ENCODE results near the gene SIK3. TPM values are rescaled to one million over a fixed set of nuclear protein-coding genes. Genes with fewer than 3 reads are reported as not detected.

Gene SIK3
- total RNA-seq, 4 donors from 2014 or later: 14.1 to 77.0 (median 40.7) TPM

GRCh38 chr11:116910847-116911246 lies 187.4 kb downstream of the SIK3 start:
- Histone ChIP-seq H3K27ac (no peak overlapping the region), H3K9me3 (no peaks in the 10 kb centered on the region), H3K36me3 (no peaks in the 10 kb centered on the region), H3K4me3 (no peak overlapping the region), H3K4me1 (no peaks in the 10 kb centered on the region), H3K27me3 (no peaks in the 10 kb centered on the region)
- no peak for DNase-seq
- intact Hi-C loops (cut with DNase I; ENCODE audit: low total_unique reads): no loop called here
- TF ChIP-seq CTCF (IDR thresholded peaks at IDR 0.05) (no peak), POLR2A (IDR thresholded peaks at IDR 0.05) (no peak)

- no peak overlapping the region for H3K4me3 ChIP-seq
- H3K4me1 ChIP-seq: no peaks in the 10 kb centered on the region
- TF ChIP-seq POLR2A (IDR thresholded peaks at IDR 0.05): no peak
- TF ChIP-seq CTCF (IDR thresholded peaks at IDR 0.05): no peak
- H3K27ac ChIP-seq: no peak overlapping the region
- H3K27me3 ChIP-seq: no peaks in the 10 kb centered on the region
- H3K36me3 ChIP-seq: no peaks in the 10 kb centered on the region
- DNase-seq: no peak
- intact Hi-C loops (cut with DNase I; ENCODE audit: low total_unique reads): no loop called here
- H3K9me3 ChIP-seq: no peaks in the 10 kb centered on the region
Measured at GRCh38 chr11:116910378-116910777, 187.8 kb downstream of the SIK3 start.

GRCh38 chr11:116909245-116909644 lies 189.0 kb downstream of the SIK3 start:
- Histone ChIP-seq H3K36me3 (no peaks in the 10 kb centered on the region), H3K9me3 (no peaks in the 10 kb centered on the region), H3K4me3 (no peak overlapping the region), H3K27me3 (no peaks in the 10 kb centered on the region), H3K27ac (no peak overlapping the region), H3K4me1 (no peaks in the 10 kb centered on the region)
- DNase-seq: no peak
- TF ChIP-seq POLR2A (IDR thresholded peaks at IDR 0.05): no peak
- no peak for TF ChIP-seq CTCF (IDR thresholded peaks at IDR 0.05)
- intact Hi-C loops (cut with DNase I; ENCODE audit: low total_unique reads): no loop called here

GRCh38 chr11:116906479-116906878 lies 191.7 kb downstream of the SIK3 start:
- Histone ChIP-seq H3K4me1 (no peaks in the 10 kb centered on the region), H3K27me3 (no peaks in the 10 kb centered on the region), H3K9me3 (no peaks in the 10 kb centered on the region), H3K4me3 (no peak overlapping the region), H3K27ac (no peak overlapping the region), H3K36me3 (no peaks in the 10 kb centered on the region)
- TF ChIP-seq POLR2A (IDR thresholded peaks at IDR 0.05) (no peak), CTCF (IDR thresholded peaks at IDR 0.05) (no peak)
- intact Hi-C loops (cut with DNase I; ENCODE audit: low total_unique reads): no loop called here
- DNase-seq: no peak

- TF ChIP-seq POLR2A (IDR thresholded peaks at IDR 0.05) (no peak), CTCF (IDR thresholded peaks at IDR 0.05) (no peak)
- no peaks in the 10 kb centered on the region for H3K36me3 ChIP-seq
- DNase-seq: no peak
- H3K9me3 ChIP-seq: no peaks in the 10 kb centered on the region
- H3K27ac ChIP-seq: no peak overlapping the region
- H3K27me3 ChIP-seq: no peaks in the 10 kb centered on the region
- intact Hi-C loops (cut with DNase I; ENCODE audit: low total_unique reads): no loop called here
- H3K4me3 ChIP-seq: no peak overlapping the region
- no peaks in the 10 kb centered on the region for H3K4me1 ChIP-seq
Measured at GRCh38 chr11:116903090-116903489, 195.1 kb downstream of the SIK3 start.
